Cardiac muscle cell (in vitro differentiated cells and primary cell): ENCODE measurements around the gene CNMD. TPM values are rescaled to one million over a fixed set of nuclear protein-coding genes. Genes with fewer than 3 reads are reported as not detected.
"Not testable (repeated sequence)": the region's sequence is repeated elsewhere in the genome, so short reads cannot be mapped to it uniquely, and the experiment has no call there.

Experiments
- DNase-seq, 2 donors: peaks; one replicate each; pipeline versions ENCODE4 v3.0.0 to v3.0.0-alpha.2; 2010 to 2017; ENCODE audit warnings: low read depth in 1 of 2, low spot score in 1 of 2
- H3K27ac ChIP-seq: fragments of 200-600 bp; sonication (generic); 2 replicates; pipeline ENCODE4 v1.5.1; 2016
- H3K27me3 ChIP-seq: fragments of 200-600 bp; sonication (generic); 2 replicates; pipeline ENCODE4 v1.6.0; 2016; ENCODE audit warnings: control low read depth
- H3K36me3 ChIP-seq: fragments of 200-600 bp; sonication (generic); 2 replicates; pipeline ENCODE4 v1.5.1; 2016; ENCODE audit warnings: control low read depth
- H3K4me1 ChIP-seq: fragments of 200-600 bp; sonication (generic); 2 replicates; pipeline ENCODE4 v1.8.1; 2017; ENCODE audit warnings: low read depth, mild to moderate bottlenecking, mixed run types
- H3K4me3 ChIP-seq: fragments of 200-600 bp; sonication (generic); 2 replicates; pipeline ENCODE4 v1.5.1; 2016; ENCODE audit warnings: mild to moderate bottlenecking
- H3K9me3 ChIP-seq: fragments of 200-600 bp; sonication (generic); 2 replicates; pipeline ENCODE4 v1.5.1; 2017; ENCODE audit warnings: low read depth, mild to moderate bottlenecking, control low read depth
- CTCF ChIP-seq: IDR thresholded peaks from 2 replicates; pipeline ENCODE4 v1.5.1; 2012; ENCODE audit warnings: low read depth, mild to moderate bottlenecking, low read length
- polyA plus RNA-seq: library from polyadenylated mRNA; unstranded; fragments of >200 nt; fragmentation: Nextera tagmentation; extraction: Ambion mirVana; gene quantifications from 2 replicates; pipeline ENCODE4 v1.2.1, GENCODE V29; 2016
- total RNA-seq: library from RNA; depleted of rRNA; stranded (reverse); fragments of >200 nt; gene quantifications from 2 replicates; pipeline ENCODE4 v1.2.3, GENCODE V29; 2016

The CNMD gene
- total and polyA plus RNA-seq, 2 experiments from 2014 or later: 0.15 to 0.16 TPM

GRCh38 chr13:52713894-52714293 lies 25.7 kb downstream of the CNMD start:
- no peak overlapping the region for H3K27ac ChIP-seq

GRCh38 chr13:52712385-52712784 lies 27.2 kb downstream of the CNMD start:
- DNase-seq: no peak
- Histone ChIP-seq H3K36me3 (no peaks in the 10 kb centered on the region), H3K4me1 (peaks cover 12% of the 10 kb centered on the region), H3K27ac (peak overlapping the region; percentile 62), H3K27me3 (no peaks in the 10 kb centered on the region), H3K4me3 (no peak overlapping the region), H3K9me3 (no peaks in the 10 kb centered on the region)
- TF ChIP-seq CTCF: no peak

More at GRCh38 chr13:52713894-52714293, 25.7 kb downstream of the CNMD start:
- DNase-seq: peak in 1 of 2 donors; percentile 23
- Histone ChIP-seq H3K9me3 (no peaks in the 10 kb centered on the region), H3K36me3 (no peaks in the 10 kb centered on the region), H3K27me3 (no peaks in the 10 kb centered on the region), H3K4me3 (no peak overlapping the region), H3K4me1 (peaks cover 12% of the 10 kb centered on the region)
- no peak for TF ChIP-seq CTCF

GRCh38 chr13:52711286-52711685 lies 28.3 kb downstream of the CNMD start:
- Histone ChIP-seq H3K4me1 (peaks cover 12% of the 10 kb centered on the region), H3K36me3 (no peaks in the 10 kb centered on the region), H3K9me3 (no peaks in the 10 kb centered on the region), H3K27ac (no peak overlapping the region), H3K27me3 (no peaks in the 10 kb centered on the region), H3K4me3 (no peak overlapping the region)
- DNase-seq: no peak
- TF ChIP-seq CTCF: no peak

- H3K9me3 ChIP-seq, H3K27me3 ChIP-seq, DNase-seq, H3K36me3 ChIP-seq, H3K27ac ChIP-seq, H3K4me3 ChIP-seq: not testable (repeated sequence)
- H3K4me1 ChIP-seq: peaks cover 12% of the 10 kb centered on the region
Observed at GRCh38 chr13:52708266-52708665, 31.4 kb downstream of the CNMD start.

GRCh38 chr13:52707375-52707774 lies 32.2 kb downstream of the CNMD start:
- Histone ChIP-seq H3K4me3 (no peak overlapping the region), H3K27me3 (no peaks in the 10 kb centered on the region), H3K27ac (no peak overlapping the region), H3K9me3 (no peaks in the 10 kb centered on the region), H3K4me1 (peaks cover 8% of the 10 kb centered on the region), H3K36me3 (no peaks in the 10 kb centered on the region)
- no peak for TF ChIP-seq CTCF
- DNase-seq: peak in 1 of 2 donors; percentile 5

GRCh38 chr13:52706081-52706480 lies 33.5 kb downstream of the CNMD start:
- no peak overlapping the region for H3K4me3 ChIP-seq
- no peak overlapping the region for H3K27ac ChIP-seq
- TF ChIP-seq CTCF: no peak

More at GRCh38 chr13:52706081-52706480, 33.5 kb downstream of the CNMD start:
- peaks cover 3% of the 10 kb centered on the region for H3K4me1 ChIP-seq
- DNase-seq: no peak
- no peaks in the 10 kb centered on the region for H3K27me3 ChIP-seq
- no peaks in the 10 kb centered on the region for H3K9me3 ChIP-seq
- H3K36me3 ChIP-seq: no peaks in the 10 kb centered on the region
